ENCODE measurements around the gene TNS1. TPM values are rescaled to one million over a fixed set of nuclear protein-coding genes. Genes with fewer than 3 reads are reported as not detected.

Gene TNS1
- total RNA-seq, 1 donor from 2014 or later = 219 TPM

DNA sequence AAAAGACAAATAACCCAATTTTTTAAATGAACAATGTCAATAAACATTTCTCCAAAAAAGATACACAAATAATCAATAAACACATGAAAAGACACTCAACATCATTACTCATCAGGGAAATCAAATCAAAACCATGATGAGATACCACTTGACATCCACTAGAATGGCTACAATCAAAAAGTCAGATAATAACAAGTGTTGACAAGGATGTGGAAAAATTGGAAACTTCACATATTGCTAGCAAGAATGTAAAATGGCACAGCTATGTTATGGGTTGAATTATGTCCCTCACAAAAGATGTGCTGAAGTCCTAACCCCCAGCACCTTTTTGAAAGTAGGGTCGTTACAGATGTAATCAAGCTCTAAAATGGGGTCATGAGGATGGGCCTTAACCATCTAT is 33.2 kb downstream of the TNS1 start:
- DNase-seq (ENCODE audit: low read depth) (no peak), FAIRE-seq (no peak)
- H3K4me1 ChIP-seq (ENCODE audit: insufficient read depth, low read length) = peaks cover 23% of the 10 kb centered on the region
- peaks cover 5% of the 10 kb centered on the region for H3K9me3 Mint-ChIP-seq (ENCODE audit: unreplicated experiment)
- H3K4me3 ChIP-seq (ENCODE audit: insufficient read depth, low read depth, low read length) = no peak overlapping the region
- H4K20me1 ChIP-seq (ENCODE audit: insufficient read depth, low read length) = peaks cover 21% of the 10 kb centered on the region
- H3K4me3 Mint-ChIP-seq (ENCODE audit: unreplicated experiment) = no peak overlapping the region
- H2AFZ ChIP-seq (ENCODE audit: low read depth, low read length) = no peak overlapping the region
- no peaks in the 10 kb centered on the region for H3K36me3 ChIP-seq (ENCODE audit: insufficient read depth, low read length)
- H3K9me3 ChIP-seq (ENCODE audit: insufficient read depth, low read depth, low read length) = no peaks in the 10 kb centered on the region
- peaks cover 26% of the 10 kb centered on the region for H3K4me1 Mint-ChIP-seq (ENCODE audit: low read depth, unreplicated experiment)
- H3K36me3 Mint-ChIP-seq (ENCODE audit: low read depth, unreplicated experiment) = peaks cover 11% of the 10 kb centered on the region
- H3K27me3 ChIP-seq (ENCODE audit: insufficient read depth, low read length) = no peaks in the 10 kb centered on the region
- no peaks in the 10 kb centered on the region for H3K27me3 Mint-ChIP-seq (ENCODE audit: low read depth, unreplicated experiment)
- no peak overlapping the region for H3K9ac ChIP-seq (ENCODE audit: low read length)
- peaks cover 56% of the 10 kb centered on the region for H3K79me2 ChIP-seq (ENCODE audit: insufficient read depth, low read length)
- no peak overlapping the region for H3K27ac Mint-ChIP-seq (ENCODE audit: unreplicated experiment)
- H3K4me2 ChIP-seq (ENCODE audit: low read length) = no peak overlapping the region
- H3K27ac ChIP-seq (ENCODE audit: low read depth, low read length) = no peak overlapping the region
- no peak for TF ChIP-seq EZH2 (IDR thresholded peaks at IDR 0.05; ENCODE audit: insufficient read depth, low read length)
- TF ChIP-seq, protein P1, sequence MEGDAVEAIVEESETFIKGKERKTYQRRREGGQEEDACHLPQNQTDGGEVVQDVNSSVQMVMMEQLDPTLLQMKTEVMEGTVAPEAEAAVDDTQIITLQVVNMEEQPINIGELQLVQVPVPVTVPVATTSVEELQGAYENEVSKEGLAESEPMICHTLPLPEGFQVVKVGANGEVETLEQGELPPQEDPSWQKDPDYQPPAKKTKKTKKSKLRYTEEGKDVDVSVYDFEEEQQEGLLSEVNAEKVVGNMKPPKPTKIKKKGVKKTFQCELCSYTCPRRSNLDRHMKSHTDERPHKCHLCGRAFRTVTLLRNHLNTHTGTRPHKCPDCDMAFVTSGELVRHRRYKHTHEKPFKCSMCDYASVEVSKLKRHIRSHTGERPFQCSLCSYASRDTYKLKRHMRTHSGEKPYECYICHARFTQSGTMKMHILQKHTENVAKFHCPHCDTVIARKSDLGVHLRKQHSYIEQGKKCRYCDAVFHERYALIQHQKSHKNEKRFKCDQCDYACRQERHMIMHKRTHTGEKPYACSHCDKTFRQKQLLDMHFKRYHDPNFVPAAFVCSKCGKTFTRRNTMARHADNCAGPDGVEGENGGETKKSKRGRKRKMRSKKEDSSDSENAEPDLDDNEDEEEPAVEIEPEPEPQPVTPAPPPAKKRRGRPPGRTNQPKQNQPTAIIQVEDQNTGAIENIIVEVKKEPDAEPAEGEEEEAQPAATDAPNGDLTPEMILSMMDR (IDR thresholded peaks at IDR 0.05; ENCODE audit: insufficient read depth, low read depth, low read length) = no peak

- Histone ChIP-seq H3K4me1 (ENCODE audit: insufficient read depth, low read length) (peaks cover 31% of the 10 kb centered on the region), H3K9ac (ENCODE audit: low read length) (no peak overlapping the region), H3K9me3 (ENCODE audit: insufficient read depth, low read depth, low read length) (no peaks in the 10 kb centered on the region), H4K20me1 (ENCODE audit: insufficient read depth, low read length) (peaks cover 23% of the 10 kb centered on the region), H3K27me3 (ENCODE audit: insufficient read depth, low read length) (no peaks in the 10 kb centered on the region), H3K36me3 (ENCODE audit: insufficient read depth, low read length) (no peaks in the 10 kb centered on the region), H2AFZ (ENCODE audit: low read depth, low read length) (no peak overlapping the region), H3K4me3 (ENCODE audit: insufficient read depth, low read depth, low read length) (no peak overlapping the region), H3K79me2 (ENCODE audit: insufficient read depth, low read length) (peaks cover 52% of the 10 kb centered on the region), H3K27ac (ENCODE audit: low read depth, low read length) (no peak overlapping the region), H3K4me2 (ENCODE audit: low read length) (no peak overlapping the region)
- H3K4me1 Mint-ChIP-seq (ENCODE audit: low read depth, unreplicated experiment) = peaks cover 36% of the 10 kb centered on the region
- DNase-seq (ENCODE audit: low read depth) = no peak
- no peaks in the 10 kb centered on the region for H3K27me3 Mint-ChIP-seq (ENCODE audit: low read depth, unreplicated experiment)
- H3K4me3 Mint-ChIP-seq (ENCODE audit: unreplicated experiment) = no peak overlapping the region
- peaks cover 9% of the 10 kb centered on the region for H3K36me3 Mint-ChIP-seq (ENCODE audit: low read depth, unreplicated experiment)
- no peak for TF ChIP-seq EZH2 (IDR thresholded peaks at IDR 0.05; ENCODE audit: insufficient read depth, low read length)
- TF ChIP-seq, protein P1 (IDR thresholded peaks at IDR 0.05; ENCODE audit: insufficient read depth, low read depth, low read length) = no peak
- no peak overlapping the region for H3K27ac Mint-ChIP-seq (ENCODE audit: unreplicated experiment)
- no peak for FAIRE-seq
- H3K9me3 Mint-ChIP-seq (ENCODE audit: unreplicated experiment) = peaks cover 4% of the 10 kb centered on the region
These were observed 34.8 kb downstream of the TNS1 start for GRCh38 chr2:217968023-217968422.

DNA sequence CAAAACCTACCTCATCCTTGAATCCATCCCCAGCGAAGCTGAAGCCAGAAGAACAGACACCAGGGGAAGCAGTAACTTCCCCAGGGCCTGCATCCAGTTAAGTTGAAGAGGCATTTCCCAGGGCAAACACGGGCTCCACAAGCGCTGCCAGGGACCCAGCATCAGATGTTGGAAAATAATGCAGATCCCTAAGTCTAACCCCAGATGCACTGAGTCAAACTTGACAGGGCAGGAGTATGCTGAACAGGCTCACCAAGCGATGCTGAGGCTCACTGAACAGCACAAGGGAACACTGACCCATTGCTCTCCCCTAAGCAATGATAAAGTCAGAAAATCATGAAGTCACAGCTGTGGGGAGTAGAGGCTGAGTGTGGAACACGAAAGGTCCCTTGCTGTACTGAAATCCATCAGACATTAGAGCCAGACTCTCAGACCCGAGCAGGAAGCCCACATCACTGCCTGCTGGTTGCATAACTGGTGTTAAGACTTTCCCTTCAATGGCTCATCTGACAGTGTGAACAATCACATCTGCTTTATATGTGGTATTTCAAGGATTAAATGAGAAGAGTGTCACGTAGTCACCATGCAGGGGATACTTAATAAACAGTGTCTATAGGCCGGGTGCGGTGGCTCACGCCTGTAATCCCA is 36.2 kb downstream of the TNS1 start:
- no peak overlapping the region for H3K4me3 ChIP-seq (ENCODE audit: insufficient read depth, low read depth, low read length)
- Mint-ChIP-seq H3K27ac (ENCODE audit: unreplicated experiment) (peak overlapping the region; percentile 94), H3K4me1 (ENCODE audit: low read depth, unreplicated experiment) (peaks cover 41% of the 10 kb centered on the region), H3K9me3 (ENCODE audit: unreplicated experiment) (peaks cover 4% of the 10 kb centered on the region), H3K36me3 (ENCODE audit: low read depth, unreplicated experiment) (peaks cover 13% of the 10 kb centered on the region), H3K27me3 (ENCODE audit: low read depth, unreplicated experiment) (no peaks in the 10 kb centered on the region), H3K4me3 (ENCODE audit: unreplicated experiment) (no peak overlapping the region)
- peak overlapping the region; percentile 82 for H3K4me2 ChIP-seq (ENCODE audit: low read length)
- H3K9ac ChIP-seq (ENCODE audit: low read length) = peak overlapping the region; percentile 55
- peak overlapping the region; percentile 14 for H2AFZ ChIP-seq (ENCODE audit: low read depth, low read length)
- H3K4me1 ChIP-seq (ENCODE audit: insufficient read depth, low read length) = peaks cover 31% of the 10 kb centered on the region
- FAIRE-seq = no peak
- TF ChIP-seq, protein P1 (IDR thresholded peaks at IDR 0.05; ENCODE audit: insufficient read depth, low read depth, low read length) = no peak
- no peak for TF ChIP-seq EZH2 (IDR thresholded peaks at IDR 0.05; ENCODE audit: insufficient read depth, low read length)
- H3K27me3 ChIP-seq (ENCODE audit: insufficient read depth, low read length) = no peaks in the 10 kb centered on the region
- H3K36me3 ChIP-seq (ENCODE audit: insufficient read depth, low read length) = no peaks in the 10 kb centered on the region
- peaks cover 18% of the 10 kb centered on the region for H4K20me1 ChIP-seq (ENCODE audit: insufficient read depth, low read length)
- H3K9me3 ChIP-seq (ENCODE audit: insufficient read depth, low read depth, low read length) = no peaks in the 10 kb centered on the region
- DNase-seq (ENCODE audit: low read depth) = peak; percentile 23
- peak overlapping the region; percentile 54 for H3K27ac ChIP-seq (ENCODE audit: low read depth, low read length)
- H3K79me2 ChIP-seq (ENCODE audit: insufficient read depth, low read length) = peaks cover 54% of the 10 kb centered on the region
